Ovary (tissue), 3 donors: ENCODE measurements around the gene FGD3.

Experiments
- CTCF ChIP-seq, 3 donors: fragments of 450-650 bp in 2 of 3; fragments of 200-600 bp in 1 of 3; IDR thresholded peaks; one replicate each; pipeline versions ENCODE4 v1.5.1 to v1.8.0; 2016 to 2022; ENCODE audit warnings: antibody characterized with exemption in 3 of 3, mild to moderate bottlenecking in 1 of 3
- POLR2A ChIP-seq: fragments of 450-650 bp; IDR thresholded peaks from one replicate; pipeline ENCODE4 v1.6.1; 2017; ENCODE audit warnings: antibody characterized with exemption, mild to moderate bottlenecking, moderate library complexity
- donor health status: DM: no; HTN: no; CAD: no.

- TF ChIP-seq POLR2A (no peak), CTCF (IDR thresholded peaks at IDR 0.05) (no peak)
Observed at GRCh38 chr9:92976431-92976830, 29.1 kb downstream of the FGD3 start.
